GM12878 (cell line): ENCODE data around the gene VCPKMT. TPM values are rescaled to one million over a fixed set of nuclear protein-coding genes. Genes with fewer than 3 reads are reported as not detected.

Source experiments
- ATF2 ChIP-seq: IDR thresholded peaks from 2 replicates; pipeline ENCODE4 v1.6.1; 2012; ENCODE audit warnings: low read length, inconsistent platforms
- BHLHE40 ChIP-seq, 2 experiments: fragments of 450-650 bp in 1 of 2; IDR thresholded peaks; 2 replicates each; pipeline ENCODE4 v1.6.1; 2011 to 2017; ENCODE audit warnings: low read depth in 2 of 2, borderline replicate concordance in 1 of 2, improper control_type of control experiment in 1 of 2, low read length in 1 of 2, mild to moderate bottlenecking in 1 of 2
- DPF2 ChIP-seq: fragments of 450-650 bp; IDR thresholded peaks from 2 replicates; pipeline ENCODE4 v1.6.1; 2017; ENCODE audit warnings: mild to moderate bottlenecking
- EED ChIP-seq: sonication (generic); IDR thresholded peaks from 2 replicates; pipeline ENCODE4 v1.6.1; 2016; ENCODE audit warnings: antibody characterized with exemption, low read depth
- ETV6 ChIP-seq, 2 experiments: fragments of 450-650 bp in 1 of 2; IDR thresholded peaks in 1 of 2; conservative IDR thresholded peaks in 1 of 2; 2 replicates each; pipeline ENCODE4 v1.6.1; 2014; ENCODE audit warnings: antibody characterized with exemption in 1 of 2, borderline replicate concordance in 1 of 2, low read depth in 1 of 2, mild to moderate bottlenecking in 1 of 2, moderate library complexity in 1 of 2
- EZH2 ChIP-seq: IDR thresholded peaks from 2 replicates; pipeline ENCODE4 v1.6.1; 2012; ENCODE audit warnings: low read depth, mild to moderate bottlenecking, control low read depth, inconsistent platforms, low read length, borderline replicate concordance; ENCODE audit not compliant: control insufficient read depth
- FOXM1 ChIP-seq: IDR thresholded peaks from 2 replicates; pipeline ENCODE4 v1.6.1; 2012; ENCODE audit warnings: low read depth, mild to moderate bottlenecking, inconsistent platforms, low read length, moderate library complexity
- HCFC1 ChIP-seq: fragments of 150-350 bp; IDR thresholded peaks from 2 replicates; pipeline ENCODE4 v1.6.1; 2014; ENCODE audit warnings: low read length
- HDGF ChIP-seq: fragments of 450-650 bp; IDR thresholded peaks from 2 replicates; pipeline ENCODE4 v1.6.1; 2016; ENCODE audit warnings: antibody characterized with exemption
- KAT2A ChIP-seq: conservative IDR thresholded peaks from 2 replicates; pipeline ENCODE4 v1.6.1; 2011; ENCODE audit warnings: low read depth, low read length; ENCODE audit not compliant: control insufficient read depth
- KLF5 ChIP-seq: fragments of 450-650 bp; IDR thresholded peaks from 2 replicates; pipeline ENCODE4 v1.6.1; 2014; ENCODE audit warnings: mild to moderate bottlenecking; ENCODE audit not compliant: partially characterized antibody
- LARP7 ChIP-seq: fragments of 450-650 bp; IDR thresholded peaks from 2 replicates; pipeline ENCODE4 v1.6.1; 2017; ENCODE audit warnings: mild to moderate bottlenecking
- MEF2B ChIP-seq: fragments of 450-650 bp; IDR thresholded peaks from 2 replicates; pipeline ENCODE4 v1.6.1; 2018; ENCODE audit warnings: mild to moderate bottlenecking, moderate library complexity; ENCODE audit not compliant: partially characterized antibody, poor library complexity, severe bottlenecking
- MXI1 ChIP-seq: fragments of 150-350 bp; IDR thresholded peaks from 2 replicates; pipeline ENCODE4 v1.6.1; 2011; ENCODE audit warnings: low read depth, mild to moderate bottlenecking, inconsistent platforms, low read length, improper control_type of control experiment
- MYC ChIP-seq: IDR thresholded peaks from 2 replicates; pipeline ENCODE4 v1.6.1; 2011; ENCODE audit warnings: mild to moderate bottlenecking, low read length, moderate library complexity, inconsistent platforms; ENCODE audit not compliant: insufficient read depth, insufficient replicate concordance, insufficient read length, severe bottlenecking
- NR2C2 ChIP-seq: IDR thresholded peaks from 2 replicates; pipeline ENCODE4 v1.6.1; 2011; ENCODE audit warnings: borderline replicate concordance, low read depth; ENCODE audit not compliant: control insufficient read depth, insufficient read length
- POU2F2 ChIP-seq: IDR thresholded peaks from 3 replicates; pipeline ENCODE4 v1.6.1; 2011; ENCODE audit warnings: low read depth, mild to moderate bottlenecking, low read length, borderline replicate concordance
- RBBP5 ChIP-seq: fragments of 200-600 bp; sonication (generic); conservative IDR thresholded peaks from 2 replicates; pipeline ENCODE4 v1.6.1; 2016
- TARDBP ChIP-seq: IDR thresholded peaks from 2 replicates; pipeline ENCODE4 v1.6.1; 2016; ENCODE audit warnings: borderline replicate concordance
- USF2 ChIP-seq: IDR thresholded peaks from 2 replicates; pipeline ENCODE4 v1.6.1; 2011; ENCODE audit warnings: low read depth, low read length, improper control_type of control experiment, borderline replicate concordance
- ZNF207 ChIP-seq: fragments of 450-650 bp; IDR thresholded peaks from 2 replicates; pipeline ENCODE4 v1.6.1; 2014; ENCODE audit warnings: antibody characterized with exemption, mild to moderate bottlenecking, borderline replicate concordance
- ZNF687 ChIP-seq: fragments of 450-650 bp; IDR thresholded peaks from 2 replicates; pipeline ENCODE4 v1.6.1; 2017; ENCODE audit warnings: mild to moderate bottlenecking, moderate library complexity
- ZSCAN29 ChIP-seq: fragments of 450-650 bp; IDR thresholded peaks from 2 replicates; pipeline ENCODE4 v1.6.1; 2017; ENCODE audit warnings: mild to moderate bottlenecking, moderate library complexity
- polyA plus RNA-seq, 11 experiments: library from polyadenylated mRNA; depleted of rRNA in 4 of 11; unstranded in 6 of 11; stranded (reverse) in 5 of 11; fragments of >200 nt; fragmentation: Nextera tagmentation in 4 of 11; fragmentation: Illumina TruSeq in 1 of 11; extraction: Ambion mirVana in 4 of 11; extraction: Trizol in 1 of 11; gene quantifications; 1 replicate in 1 of 11; 2 replicates in 10 of 11; pipeline versions ENCODE4 v1.2.1 to v1.2.3, GENCODE V29; 2011 to 2016; ENCODE audit warnings: inconsistent platforms in 2 of 11, missing spikeins in 2 of 11, low read depth in 1 of 11
- total RNA-seq, 4 experiments: library from RNA; depleted of rRNA in 3 of 4; stranded (reverse); fragments of >200 nt in 3 of 4; fragmentation: Illumina TruSeq in 1 of 4; extraction: Trizol in 1 of 4; gene quantifications; 2 replicates each; pipeline versions ENCODE4 v1.2.1 to v1.2.3, GENCODE V29; 2013 to 2021

VCPKMT gene
- total and polyA plus RNA-seq, 10 of the 15 experiments (the other 5 are each of a cell fraction or from before 2014, with no cell fraction given) = 8.5 to 18.4 (median 12.8) TPM

- no peak for TF ChIP-seq KAT2A
- peak; percentile 83 for TF ChIP-seq ATF2
- 0 out of 2 replicates have a peak, but pooled peaks have one; percentile 25 for TF ChIP-seq ZNF207
- no peak for TF ChIP-seq HCFC1
- peak; percentile 5 to 48; a peak in 3 of 4 replicates for TF ChIP-seq BHLHE40 (IDR thresholded peaks at IDR 0.05; ENCODE audit: borderline replicate concordance in 1 of 2, low read depth in 2 of 2, low read length in 1 of 2)
- TF ChIP-seq USF2 = no peak
- no peak for TF ChIP-seq EZH2
- TF ChIP-seq RBBP5 = no peak
- TF ChIP-seq MEF2B = no peak
- peak; percentile 69; the same call in 1 of the 2 replicates for TF ChIP-seq ZNF687
- peak; percentile 56; the same call in 1 of the 2 replicates for TF ChIP-seq MXI1
- TF ChIP-seq FOXM1 = 0 out of 2 replicates have a peak, but pooled peaks have one; percentile 57
- no peak for TF ChIP-seq ZSCAN29
- peak; percentile 40; the same call in 1 of the 3 replicates for TF ChIP-seq POU2F2
- TF ChIP-seq ETV6 (conservative IDR thresholded peaks at IDR 0.05 in 1 of 2, IDR thresholded peaks at IDR 0.05 in 1 of 2; ENCODE audit: borderline replicate concordance in 1 of 2, low read depth in 1 of 2) = 0 out of 4 replicates have a peak, but pooled peaks of 1 of the 2 experiments have one; percentile 9
- TF ChIP-seq HDGF = 0 out of 2 replicates have a peak, but pooled peaks have one; percentile 11
- peak; percentile 71 for TF ChIP-seq DPF2
- peak; percentile 88 for TF ChIP-seq EED
- TF ChIP-seq KLF5 = no peak
- TF ChIP-seq NR2C2 = no peak
- TF ChIP-seq TARDBP = no peak
- TF ChIP-seq MYC = no peak
- peak; percentile 81 for TF ChIP-seq LARP7
These were observed 32.7 kb downstream of the VCPKMT start (continued) for GRCh38 chr14:50083467-50084337.
